GM19467 (cell line): ENCODE results near the gene GJB2.

Source experiments
- ATAC-seq: cut with Tn5 transposase; IDR thresholded peaks from one replicate; pipeline ENCODE4 v1.9.1; 2021; ENCODE audit warnings: mild to moderate bottlenecking, moderate library complexity; ENCODE audit not compliant: unreplicated experiment

Gene GJB2

DNA sequence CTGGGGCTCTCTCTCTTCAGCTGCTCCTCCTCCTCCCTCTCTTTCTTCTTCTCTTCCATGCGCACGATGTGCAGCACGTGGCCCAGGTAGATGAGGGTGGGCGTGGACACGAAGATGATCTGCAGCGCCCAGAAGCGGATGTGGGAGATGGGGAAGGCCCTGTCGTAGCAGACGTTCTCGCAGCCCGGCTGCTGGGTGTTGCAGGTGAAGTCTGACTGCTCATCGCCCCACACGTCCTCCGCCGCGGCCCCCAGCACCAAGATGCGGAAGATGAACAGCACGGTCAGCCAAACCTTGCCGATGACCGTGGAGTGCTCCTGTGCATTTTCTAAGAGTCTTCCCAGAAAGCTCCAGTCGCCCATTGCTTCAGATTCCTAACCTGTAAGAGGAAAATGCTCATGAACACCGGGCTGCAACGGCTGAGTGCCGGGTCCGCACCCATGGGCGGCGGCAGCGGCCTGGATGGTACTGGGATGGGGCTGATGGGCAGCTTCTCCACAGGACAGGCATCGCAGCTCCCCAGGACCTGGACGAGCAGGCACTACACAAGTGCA lies 49.7 kb downstream of the GJB2 start:
- no peak for ATAC-seq

DNA sequence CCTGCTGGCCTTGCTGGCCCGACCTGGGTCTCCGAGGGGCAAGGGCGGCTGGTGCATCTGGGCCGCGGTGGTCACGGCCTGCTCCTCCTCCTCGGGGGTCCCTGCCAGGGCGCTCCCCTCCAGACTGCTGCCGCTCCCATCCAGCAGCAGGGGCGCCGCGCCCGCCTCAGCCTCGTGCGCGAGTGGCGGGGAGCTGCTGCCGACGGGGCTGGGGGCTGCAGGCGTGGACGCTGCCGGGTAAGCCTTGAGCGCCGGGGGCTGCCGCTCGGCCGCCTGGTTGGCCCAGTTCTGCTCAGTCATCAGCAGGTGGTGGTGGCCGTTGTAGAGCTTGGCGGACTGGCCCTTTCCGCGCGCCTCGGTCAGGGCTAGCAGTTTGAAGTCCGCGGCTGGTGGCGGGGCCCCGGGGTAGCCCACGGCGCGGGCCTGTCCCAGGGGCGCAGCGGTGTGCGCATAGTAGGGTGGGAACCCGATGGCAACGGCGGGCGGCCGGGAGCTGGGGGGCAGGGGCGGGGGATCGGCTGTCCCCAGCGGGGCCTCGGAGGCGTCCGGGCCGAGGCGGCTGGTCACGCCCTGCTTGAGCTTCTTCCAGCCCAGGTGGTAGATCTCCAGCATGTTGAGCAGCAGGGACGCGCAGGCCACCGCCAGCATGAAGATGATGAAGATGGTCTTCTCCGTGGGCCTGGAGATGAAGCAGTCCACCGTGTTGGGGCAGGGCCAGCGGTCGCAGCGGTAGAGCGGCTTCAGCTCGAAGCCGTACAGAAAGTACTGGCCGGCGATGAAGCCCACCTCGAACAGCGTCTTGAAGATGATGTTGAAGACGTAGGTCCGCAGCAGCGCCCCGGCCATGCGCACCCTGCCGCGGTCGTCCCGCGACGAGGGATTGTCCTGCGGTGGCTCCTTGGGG lies 50.5 kb downstream of the GJB2 start:
- no peak for ATAC-seq

DNA sequence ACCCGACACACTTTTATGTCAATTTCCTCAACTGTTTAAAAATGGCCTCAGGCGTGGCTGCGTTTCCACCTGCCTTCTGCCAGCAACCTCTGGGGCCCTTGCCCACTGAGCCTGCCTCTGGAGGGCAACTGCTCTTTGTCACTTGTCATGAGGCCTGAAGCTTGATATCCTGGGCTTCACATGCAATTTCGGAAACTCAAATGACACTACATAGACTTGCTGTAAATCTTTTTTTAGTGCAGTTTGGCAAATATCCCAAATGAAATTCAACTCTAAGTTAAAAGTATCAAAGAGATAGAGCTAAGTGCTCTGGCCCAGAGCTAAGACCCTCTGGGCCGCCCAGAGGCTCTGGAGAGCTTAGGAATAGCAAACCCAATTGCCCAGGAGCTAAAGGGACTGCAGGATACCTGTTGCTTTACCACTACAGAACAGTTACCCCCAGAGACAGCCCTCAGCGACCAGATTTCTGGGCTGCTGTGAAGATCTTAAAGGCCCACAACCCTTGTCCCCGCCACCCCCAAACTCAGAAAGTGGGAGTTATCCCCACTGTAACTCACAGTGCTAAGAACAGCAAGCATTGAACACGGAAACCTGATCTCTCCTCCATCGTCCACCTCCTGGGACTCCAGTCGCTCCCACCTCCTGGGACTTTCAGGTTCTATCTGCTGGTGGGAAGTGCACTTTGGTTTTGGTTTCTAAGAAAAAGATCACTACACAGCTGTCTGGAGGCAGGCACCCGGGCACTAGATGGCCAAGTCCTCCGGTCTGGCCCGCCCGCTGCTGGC lies 51.3 kb downstream of the GJB2 start:
- ATAC-seq: no peak

DNA sequence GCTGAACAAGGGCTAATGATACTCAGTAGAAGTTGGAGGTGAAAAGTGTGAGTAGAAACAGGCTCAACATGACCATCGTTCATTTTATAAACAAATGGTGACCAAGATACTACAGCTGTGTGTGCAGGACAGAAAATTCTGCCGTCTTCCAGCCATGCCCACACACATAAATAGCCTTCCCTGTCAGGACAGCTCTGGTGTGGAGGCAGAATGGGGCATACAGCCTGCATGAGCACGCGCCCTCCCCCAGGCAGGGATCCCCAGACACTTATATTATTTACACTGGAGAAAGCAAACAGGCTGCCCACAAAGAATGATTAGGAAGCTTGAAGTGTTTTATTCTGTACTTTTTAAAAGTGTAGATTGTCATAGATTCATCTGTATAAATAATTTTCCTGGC lies 52.3 kb downstream of the GJB2 start:
- no peak for ATAC-seq

DNA sequence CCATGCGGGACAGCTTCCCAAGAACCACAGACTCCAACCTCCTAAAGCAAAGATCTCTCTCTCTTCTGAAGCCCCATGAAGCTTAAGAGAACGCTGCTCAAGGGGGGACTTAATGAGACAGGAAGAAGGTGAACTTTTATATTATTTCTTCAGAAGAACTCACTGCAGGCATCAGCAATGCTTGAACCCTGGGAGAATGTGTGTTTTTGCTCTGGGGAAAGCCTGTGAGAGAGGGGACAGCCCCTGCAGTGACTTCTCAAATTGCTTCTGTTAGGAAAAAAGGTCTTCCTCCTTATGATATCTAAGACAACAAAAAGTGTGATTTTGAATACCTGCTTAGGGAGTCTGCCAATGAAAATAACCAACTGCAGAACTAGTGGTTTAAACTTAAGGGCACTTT lies 54.9 kb downstream of the GJB2 start:
- no peak for ATAC-seq
